NCI-H82 treated with DMSO at 0.1 percent for 48 hours (cell line): ENCODE data around the gene ASB17.
"Not testable (repeated sequence)": the region's sequence is repeated elsewhere in the genome, so short reads cannot be mapped to it uniquely, and the experiment has no call there.

Experiments
- DNase-seq: peaks from one replicate; lab custom pipeline; 2025; ENCODE audit not compliant: unreplicated experiment; lab: John Stamatoyannopoulos, UW

The ASB17 gene, protein sequence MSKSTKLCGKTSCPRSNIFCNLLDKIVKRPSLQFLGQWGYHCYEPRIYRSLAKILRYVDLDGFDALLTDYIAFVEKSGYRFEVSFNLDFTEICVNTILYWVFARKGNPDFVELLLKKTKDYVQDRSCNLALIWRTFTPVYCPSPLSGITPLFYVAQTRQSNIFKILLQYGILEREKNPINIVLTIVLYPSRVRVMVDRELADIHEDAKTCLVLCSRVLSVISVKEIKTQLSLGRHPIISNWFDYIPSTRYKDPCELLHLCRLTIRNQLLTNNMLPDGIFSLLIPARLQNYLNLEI

GRCh38 chr1:75932304-75932703, at the start of gene ASB17:
TSS of gene ASB17 (minus strand) at chr1:75932404. CDS start at chr1:75932291, 113 bp downstream.
- no peak for DNase-seq

- DNase-seq: no peak
Measured at GRCh38 chr1:75980972-75981897, 49.0 kb upstream of the ASB17 start.

DNA sequence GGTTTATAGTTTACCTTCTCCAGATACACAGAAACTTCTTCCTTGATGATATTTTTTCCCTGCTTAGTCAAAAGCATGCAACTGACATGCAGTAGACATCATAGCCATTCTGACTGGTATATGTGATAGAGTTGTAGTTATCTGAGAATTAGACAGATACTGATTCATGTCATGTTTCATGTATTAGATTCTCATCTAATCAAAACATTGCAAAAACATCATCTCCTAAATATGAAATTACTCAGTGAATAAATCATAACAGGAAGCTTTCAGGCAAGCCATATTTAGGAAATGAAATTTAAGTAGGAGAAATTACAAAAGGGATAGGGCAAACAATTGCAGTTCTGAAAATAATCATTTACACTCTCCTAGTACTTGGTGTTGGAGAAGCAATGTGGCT, 38.4 kb upstream of the ASB17 start:
- no peak for DNase-seq

- no peak for DNase-seq
Measured at GRCh38 chr1:75969550-75969949, 37.3 kb upstream of the ASB17 start.

GRCh38 chr1:75967719-75968118, 35.5 kb upstream of the ASB17 start:
- DNase-seq: no peak

DNA sequence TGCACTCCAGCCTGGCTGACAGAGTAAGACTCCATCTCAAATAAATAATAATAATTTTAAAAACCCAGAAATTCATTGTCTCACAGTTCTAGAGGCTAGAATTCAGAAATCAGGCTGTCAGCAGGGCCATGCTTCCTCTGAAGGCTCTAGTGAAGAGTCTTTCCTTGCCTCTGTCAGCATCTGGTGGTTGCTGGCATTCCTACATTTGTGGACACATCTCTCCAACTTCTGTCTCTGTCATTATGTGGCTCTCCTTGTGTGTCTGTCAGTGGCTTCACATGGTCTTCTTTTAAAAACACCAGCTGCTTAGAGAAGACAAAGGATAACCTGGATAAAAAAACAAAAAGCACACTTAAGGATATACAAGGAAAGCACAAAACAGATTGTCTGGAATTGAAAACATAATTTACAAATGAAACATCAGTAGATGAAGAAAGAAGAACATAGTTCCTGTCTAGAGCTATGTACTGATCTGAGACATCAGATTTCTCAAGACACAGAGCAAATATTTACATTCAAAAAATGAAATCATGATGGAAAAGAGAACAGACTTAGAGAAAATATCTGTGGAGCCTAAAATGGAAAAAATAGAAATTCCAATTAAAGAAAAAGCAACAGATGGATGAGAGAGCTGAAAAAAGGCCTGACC, 32.7 kb upstream of the ASB17 start:
- DNase-seq: no peak

GRCh38 chr1:75964110-75964759, 32.0 kb upstream of the ASB17 start:
- DNase-seq: not testable (repeated sequence)

DNA sequence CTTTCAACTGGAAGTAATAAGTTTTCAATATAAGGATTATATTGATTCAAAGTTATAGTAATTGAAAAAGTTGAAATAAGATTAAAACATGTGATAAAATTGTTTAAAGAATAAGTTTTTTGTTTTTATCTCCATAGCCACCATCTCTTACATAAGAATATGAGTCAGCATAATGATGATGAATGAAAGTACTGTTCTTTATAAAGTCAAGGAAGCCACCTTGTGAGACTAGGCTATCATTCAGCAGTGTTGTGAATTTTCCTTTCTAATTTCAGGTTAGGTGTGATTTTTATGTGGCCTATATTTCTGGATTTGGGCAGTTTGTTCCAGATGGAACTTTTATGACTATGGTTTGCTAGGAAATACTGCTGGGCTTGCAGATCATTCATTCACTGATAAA, 22.4 kb upstream of the ASB17 start:
- no peak for DNase-seq

DNA sequence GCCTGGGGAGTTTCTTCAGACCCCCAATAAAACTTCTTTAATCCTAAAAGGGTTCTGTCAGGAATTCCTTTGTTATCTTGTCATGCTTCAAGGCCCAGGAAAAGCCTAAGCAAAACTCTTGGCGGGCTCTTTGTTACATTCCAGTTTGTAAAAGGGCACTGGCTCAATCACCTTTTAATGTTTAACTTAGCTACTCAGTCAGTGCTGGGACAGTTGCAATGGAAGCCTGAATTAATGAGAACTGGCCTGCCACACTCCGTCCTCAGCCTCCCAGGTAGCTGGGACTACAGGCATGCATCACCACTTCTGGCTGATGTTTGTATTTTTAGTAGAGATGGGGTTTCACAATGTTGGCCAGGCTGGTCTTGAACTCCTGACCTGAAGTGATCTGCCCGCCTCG, 21.3 kb upstream of the ASB17 start:
- DNase-seq: no peak

DNA sequence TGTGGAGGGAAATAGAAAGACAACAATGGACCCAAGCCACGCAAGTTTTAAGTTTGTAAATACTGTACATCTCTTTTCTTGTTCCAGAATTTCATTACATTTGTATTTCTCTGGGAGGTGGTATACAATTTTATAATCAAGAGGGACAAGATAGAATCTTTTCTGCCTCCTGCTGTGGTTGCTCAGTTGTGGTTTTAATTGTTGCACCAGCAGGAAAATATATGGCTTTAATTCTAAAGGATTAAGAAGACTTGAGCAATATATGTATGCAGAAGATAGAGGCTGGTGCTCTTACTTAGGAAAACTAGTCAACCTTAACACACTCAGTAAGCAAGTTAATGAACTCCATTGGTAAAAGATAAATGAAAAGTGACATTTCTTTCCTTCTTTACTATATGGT, 19.8 kb upstream of the ASB17 start:
- no peak for DNase-seq

DNA sequence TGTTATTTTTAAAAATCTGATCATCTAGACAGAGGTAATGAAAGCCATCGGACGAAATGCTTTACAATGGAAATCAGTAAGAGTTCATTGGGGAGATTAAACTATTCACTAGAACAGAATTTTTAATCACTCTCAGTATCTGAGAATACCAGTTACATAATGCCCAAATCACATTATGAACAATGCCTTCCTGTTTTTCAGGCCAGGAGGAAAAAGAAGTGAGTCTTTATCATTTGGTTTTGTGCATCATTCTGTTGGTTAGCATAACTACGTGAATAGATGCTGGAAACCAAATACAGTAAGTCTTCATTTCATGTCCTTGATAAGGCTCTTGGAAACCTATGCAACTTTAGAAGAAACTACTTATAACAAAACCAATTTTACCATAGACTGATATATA, 18.0 kb upstream of the ASB17 start:
- no peak for DNase-seq

DNA sequence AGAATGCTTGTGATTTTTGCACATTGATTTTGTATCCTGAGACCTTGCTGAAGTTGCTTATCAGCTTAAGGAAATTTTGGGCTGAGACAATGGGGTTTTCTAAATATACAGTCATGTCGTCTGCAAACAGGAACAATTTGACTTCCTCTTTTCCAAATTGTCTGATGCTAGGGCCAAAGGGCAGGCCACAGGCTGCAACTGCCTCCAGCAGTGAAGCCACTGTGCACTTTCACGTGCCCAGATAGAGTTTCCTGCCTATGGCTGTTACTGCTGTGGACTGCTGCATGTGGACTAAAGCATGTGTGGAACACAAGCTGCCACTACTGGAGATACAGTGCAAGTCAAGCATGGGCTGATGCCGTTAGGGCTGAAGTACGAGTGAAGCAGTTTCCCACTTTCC, 10.8 kb upstream of the ASB17 start:
- DNase-seq: not testable (repeated sequence)

- DNase-seq: no peak
Measured at GRCh38 chr1:75937034-75937433, 4.8 kb upstream of the ASB17 start.

DNA sequence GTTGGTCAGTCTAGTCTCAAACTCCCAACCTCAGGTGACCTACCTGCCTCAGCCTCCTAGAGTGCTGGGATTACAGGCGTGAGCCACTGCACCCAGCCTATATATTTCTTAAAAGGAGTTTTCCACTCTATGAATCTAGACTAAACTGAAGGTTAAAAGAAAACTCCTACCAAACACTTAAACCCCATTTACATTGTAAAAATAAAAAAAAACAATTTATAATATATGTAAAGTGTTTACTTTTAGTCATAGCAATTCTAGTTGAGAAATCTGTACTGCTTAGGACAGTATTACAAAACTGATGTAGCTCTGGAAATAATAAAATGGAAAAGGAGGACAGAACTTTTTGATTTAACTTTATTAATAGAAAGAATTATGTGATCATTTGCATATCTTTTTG, 9.5 kb downstream of the ASB17 start:
- no peak for DNase-seq

GRCh38 chr1:75916834-75917233, 15.4 kb downstream of the ASB17 start:
- no peak for DNase-seq

DNA sequence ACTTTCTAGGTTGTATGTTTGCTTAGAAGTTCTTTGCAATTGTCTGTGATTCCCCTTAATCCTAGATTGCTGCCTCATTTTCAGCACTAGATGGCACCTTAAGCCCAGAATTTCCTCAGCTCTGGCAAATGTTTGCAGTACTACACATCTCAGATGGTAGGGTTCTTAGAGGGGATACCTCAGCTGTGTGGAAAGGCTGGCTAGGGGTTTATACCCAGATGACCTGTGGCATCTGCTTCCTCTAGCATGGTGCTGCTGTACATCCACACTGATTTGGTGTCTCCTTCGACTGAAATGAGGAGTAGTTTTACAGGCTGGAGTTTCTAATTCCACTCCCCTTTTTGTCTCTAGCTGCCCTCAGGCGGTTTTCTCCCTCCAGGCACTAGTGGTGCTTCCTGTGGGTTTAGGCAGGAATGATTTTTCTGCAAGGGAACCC, 23.5 kb downstream of the ASB17 start:
- peak; percentile 45 for DNase-seq

DNA sequence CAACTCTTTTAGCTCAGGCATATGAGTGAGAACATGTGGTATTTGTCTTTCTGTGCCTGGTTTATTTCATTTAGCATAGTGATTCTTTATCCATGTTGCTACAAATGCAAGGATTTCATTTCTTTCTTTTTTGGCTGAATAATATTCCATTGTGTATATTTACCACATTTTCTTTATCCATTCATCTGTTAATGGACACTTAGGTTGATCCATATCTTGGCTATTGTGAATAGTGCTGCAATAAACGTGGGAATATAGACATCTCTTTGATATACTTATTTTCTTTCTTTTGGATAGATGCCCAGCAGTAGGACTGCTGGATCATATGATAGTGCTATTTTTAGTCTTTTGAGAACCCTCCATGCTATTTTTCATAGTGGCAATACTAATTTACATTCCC, 30.8 kb downstream of the ASB17 start:
- DNase-seq: no peak

DNA sequence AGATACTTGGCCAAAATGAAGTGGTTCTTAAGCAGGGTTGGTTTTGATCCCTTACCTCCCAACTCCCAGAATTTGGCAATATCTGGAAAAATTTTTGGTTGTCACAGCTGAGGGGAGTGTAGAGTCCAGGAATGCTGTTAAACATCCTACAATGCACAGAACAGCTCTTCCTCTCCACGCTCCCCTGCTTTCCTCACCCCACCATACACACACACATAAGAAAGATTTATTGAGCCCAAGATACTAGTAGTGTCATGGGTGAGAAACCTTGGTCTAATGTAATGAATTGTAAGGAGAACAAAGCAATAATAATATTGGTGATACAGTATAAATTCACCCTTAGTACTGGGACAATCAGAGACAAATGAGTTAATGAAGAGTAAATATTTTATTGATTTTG, 47.8 kb downstream of the ASB17 start:
- DNase-seq: no peak

DNA sequence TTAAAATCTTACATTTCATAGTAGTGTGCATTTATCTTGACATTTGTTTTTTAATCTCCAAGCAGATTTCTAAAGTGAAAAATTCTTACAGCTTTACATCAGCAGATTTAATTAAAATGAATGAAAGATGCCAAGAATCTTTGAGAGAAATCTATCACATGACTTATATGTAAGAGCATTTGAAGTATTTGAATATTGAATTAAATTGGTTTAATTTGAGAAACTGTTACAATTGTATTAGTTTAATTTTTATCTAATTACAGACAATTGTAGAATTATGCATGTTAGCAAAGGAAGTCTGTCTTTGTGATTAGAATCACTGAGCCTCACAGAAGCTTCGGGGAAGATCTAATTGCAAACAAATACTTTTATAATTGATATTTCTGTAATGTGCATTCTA, 52.2 kb downstream of the ASB17 start:
- no peak for DNase-seq

DNA sequence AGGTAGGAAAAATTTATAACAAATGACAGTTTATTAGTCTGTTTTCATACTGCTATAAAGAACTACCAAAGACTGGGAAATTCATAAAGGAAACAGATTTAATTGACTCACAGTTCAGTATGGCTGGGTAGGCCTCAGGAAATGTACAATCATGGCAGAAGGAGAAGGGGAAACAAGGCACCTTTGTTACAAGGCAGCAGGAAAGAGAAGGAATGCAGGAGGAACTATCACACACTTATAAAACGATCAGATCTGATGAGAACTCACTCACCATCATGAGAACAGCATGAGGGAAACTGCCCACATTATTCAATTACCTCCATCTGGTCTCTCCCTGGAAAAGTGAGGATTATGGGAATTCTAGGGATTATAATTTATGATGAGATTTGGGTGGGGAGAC, 61.3 kb downstream of the ASB17 start:
- no peak for DNase-seq
